ENCODE data around the gene C10orf90. TPM values are rescaled to one million over a fixed set of nuclear protein-coding genes. Genes with fewer than 3 reads are reported as not detected.

C10orf90 gene
- total RNA-seq, 3 donors from 2014 or later (not counting 1 experiment from before 2014, with no cell fraction given), result not detected

DNA sequence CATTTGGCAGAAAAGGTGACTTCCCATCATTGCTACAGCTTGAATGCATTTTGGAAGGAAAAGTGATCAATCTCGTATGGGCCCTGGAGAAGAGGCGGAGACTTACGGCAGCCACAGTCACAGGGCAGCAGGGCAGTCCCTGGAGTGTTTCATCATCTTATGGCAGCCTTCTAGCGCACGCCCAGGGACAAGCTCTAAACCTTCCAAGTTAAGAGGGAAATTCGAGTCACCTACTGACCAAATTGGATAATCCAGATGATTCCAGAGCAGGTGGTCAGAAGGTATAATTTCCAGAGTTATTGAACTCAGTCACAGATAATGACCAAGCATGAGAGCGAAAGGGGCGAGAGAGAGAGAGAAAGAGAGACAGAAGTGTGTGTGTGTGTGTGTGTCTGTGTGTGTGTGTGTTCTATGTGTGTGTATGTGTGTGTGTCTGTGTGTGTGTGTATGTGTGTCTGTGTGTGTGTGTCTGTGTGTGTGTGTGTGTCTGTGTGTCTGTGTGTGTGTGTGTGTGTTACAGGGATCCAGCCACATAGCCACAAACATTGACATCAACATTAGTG lies 158.5 kb downstream of the C10orf90 start:
- Histone ChIP-seq H3K27ac (ENCODE audit: low read length) (no peak overlapping the region), H3K4me3 (ENCODE audit: low read length) (no peak overlapping the region), H3K36me3 (ENCODE audit: control insufficient read depth, insufficient read depth, low read length) (no peaks in the 10 kb centered on the region), H3K9me3 (ENCODE audit: control insufficient read depth, insufficient read depth, low read length) (no peaks in the 10 kb centered on the region), H3K27me3 (ENCODE audit: control insufficient read depth, insufficient read depth, low read length) (no peaks in the 10 kb centered on the region), H3K4me1 (ENCODE audit: control insufficient read depth, insufficient read depth, low read length) (no peaks in the 10 kb centered on the region)
- Mint-ChIP-seq H3K27me3 (ENCODE audit: low read depth in 2 of 2) (peaks cover 2 to 23% of the 10 kb centered on the region in 2 donors), H3K36me3 (no peaks in the 10 kb centered on the region), H3K4me3 (no peak overlapping the region), H3K4me1 (no peaks in the 10 kb centered on the region), H3K9me3 (no peaks in the 10 kb centered on the region), H3K27ac (no peak overlapping the region)
- DNase-seq, result no peak
- no peak for ATAC-seq
- TF ChIP-seq, protein P1, sequence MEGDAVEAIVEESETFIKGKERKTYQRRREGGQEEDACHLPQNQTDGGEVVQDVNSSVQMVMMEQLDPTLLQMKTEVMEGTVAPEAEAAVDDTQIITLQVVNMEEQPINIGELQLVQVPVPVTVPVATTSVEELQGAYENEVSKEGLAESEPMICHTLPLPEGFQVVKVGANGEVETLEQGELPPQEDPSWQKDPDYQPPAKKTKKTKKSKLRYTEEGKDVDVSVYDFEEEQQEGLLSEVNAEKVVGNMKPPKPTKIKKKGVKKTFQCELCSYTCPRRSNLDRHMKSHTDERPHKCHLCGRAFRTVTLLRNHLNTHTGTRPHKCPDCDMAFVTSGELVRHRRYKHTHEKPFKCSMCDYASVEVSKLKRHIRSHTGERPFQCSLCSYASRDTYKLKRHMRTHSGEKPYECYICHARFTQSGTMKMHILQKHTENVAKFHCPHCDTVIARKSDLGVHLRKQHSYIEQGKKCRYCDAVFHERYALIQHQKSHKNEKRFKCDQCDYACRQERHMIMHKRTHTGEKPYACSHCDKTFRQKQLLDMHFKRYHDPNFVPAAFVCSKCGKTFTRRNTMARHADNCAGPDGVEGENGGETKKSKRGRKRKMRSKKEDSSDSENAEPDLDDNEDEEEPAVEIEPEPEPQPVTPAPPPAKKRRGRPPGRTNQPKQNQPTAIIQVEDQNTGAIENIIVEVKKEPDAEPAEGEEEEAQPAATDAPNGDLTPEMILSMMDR (IDR thresholded peaks at IDR 0.05), result no peak
- intact Hi-C loops (cut with micrococcal nuclease), result no loop called here
- WGBS (ENCODE audit: insufficient coverage), result 75% methylated on average over 8 of the region's 8 CpGs

GRCh38 chr10:126509182-126509581 lies 161.3 kb downstream of the C10orf90 start:
- H3K4me1 Mint-ChIP-seq, result peaks cover 0 to 1% of the 10 kb centered on the region in 2 donors
- H3K36me3 ChIP-seq (ENCODE audit: control insufficient read depth, insufficient read depth, low read length), result no peaks in the 10 kb centered on the region
- peaks cover 3 to 24% of the 10 kb centered on the region in 2 donors for H3K27me3 Mint-ChIP-seq (ENCODE audit: low read depth in 2 of 2)
- no peaks in the 10 kb centered on the region for H3K36me3 Mint-ChIP-seq
- 49% methylated on average over 2 of the region's 2 CpGs for WGBS (ENCODE audit: insufficient coverage)
- ATAC-seq, result no peak
- TF ChIP-seq, protein P1 (IDR thresholded peaks at IDR 0.05), result no peak
- no peak for DNase-seq
- H3K4me3 ChIP-seq (ENCODE audit: low read length), result no peak overlapping the region
- H3K27ac ChIP-seq (ENCODE audit: low read length), result no peak overlapping the region
- no peaks in the 10 kb centered on the region for H3K4me1 ChIP-seq (ENCODE audit: control insufficient read depth, insufficient read depth, low read length)
- H3K9me3 Mint-ChIP-seq, result no peaks in the 10 kb centered on the region
- no peaks in the 10 kb centered on the region for H3K9me3 ChIP-seq (ENCODE audit: control insufficient read depth, insufficient read depth, low read length)
- H3K27me3 ChIP-seq (ENCODE audit: control insufficient read depth, insufficient read depth, low read length), result no peaks in the 10 kb centered on the region
- H3K27ac Mint-ChIP-seq, result no peak overlapping the region
- no peak overlapping the region for H3K4me3 Mint-ChIP-seq
- intact Hi-C loops (cut with micrococcal nuclease), result no loop called here

DNA sequence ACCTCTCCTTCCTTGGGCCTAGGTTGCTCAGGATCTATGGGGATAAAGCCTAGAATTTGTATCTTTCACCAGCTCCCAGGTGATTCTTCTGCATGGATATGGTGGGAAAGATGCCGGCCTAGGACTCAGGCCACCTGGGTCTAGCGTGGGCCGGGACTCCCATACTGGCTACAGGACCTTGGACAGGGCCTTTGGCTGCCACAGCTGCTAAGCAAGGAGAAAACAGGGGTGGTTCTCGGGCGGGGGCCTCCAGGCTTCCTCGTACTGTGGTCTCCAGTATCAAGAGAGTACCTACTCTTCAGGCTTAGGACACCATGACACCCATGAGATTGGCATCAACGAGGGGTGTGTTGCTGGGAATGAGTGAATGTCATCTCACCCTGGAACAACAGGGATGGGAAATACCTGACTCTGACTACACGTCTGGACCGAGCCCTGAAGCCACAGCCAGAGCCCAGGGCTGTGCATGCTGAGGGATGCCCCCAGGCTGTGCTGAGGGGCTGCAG lies 161.9 kb downstream of the C10orf90 start:
- H3K4me1 ChIP-seq (ENCODE audit: control insufficient read depth, insufficient read depth, low read length), result no peaks in the 10 kb centered on the region
- H3K4me3 Mint-ChIP-seq, result no peak overlapping the region
- H3K27ac Mint-ChIP-seq, result no peak overlapping the region
- intact Hi-C loops (cut with micrococcal nuclease), result no loop called here
- H3K9me3 Mint-ChIP-seq, result no peaks in the 10 kb centered on the region
- 73% methylated on average over 9 of the region's 9 CpGs for WGBS (ENCODE audit: insufficient coverage)
- no peaks in the 10 kb centered on the region for H3K9me3 ChIP-seq (ENCODE audit: control insufficient read depth, insufficient read depth, low read length)
- no peak for ATAC-seq
- H3K27me3 ChIP-seq (ENCODE audit: control insufficient read depth, insufficient read depth, low read length), result no peaks in the 10 kb centered on the region
- peaks cover 4 to 28% of the 10 kb centered on the region in 2 donors for H3K27me3 Mint-ChIP-seq (ENCODE audit: low read depth in 2 of 2)
- no peak for DNase-seq
- peaks cover 0 to 5% of the 10 kb centered on the region in 2 donors for H3K4me1 Mint-ChIP-seq
- H3K27ac ChIP-seq (ENCODE audit: low read length), result no peak overlapping the region
- H3K36me3 ChIP-seq (ENCODE audit: control insufficient read depth, insufficient read depth, low read length), result no peaks in the 10 kb centered on the region
- no peaks in the 10 kb centered on the region for H3K36me3 Mint-ChIP-seq
- TF ChIP-seq, protein P1 (IDR thresholded peaks at IDR 0.05), result no peak
- no peak overlapping the region for H3K4me3 ChIP-seq (ENCODE audit: low read length)

GRCh38 chr10:126504761-126505112 lies 165.8 kb downstream of the C10orf90 start:
- 88% methylated on average over 16 of the region's 16 CpGs for WGBS (ENCODE audit: insufficient coverage)

More at GRCh38 chr10:126504761-126505112, 165.8 kb downstream of the C10orf90 start:
- TF ChIP-seq, protein P1 (IDR thresholded peaks at IDR 0.05), result no peak
- Mint-ChIP-seq H3K4me3 (no peak overlapping the region), H3K4me1 (peaks cover 0 to 5% of the 10 kb centered on the region in 2 donors), H3K27ac (no peak overlapping the region), H3K9me3 (no peaks in the 10 kb centered on the region), H3K27me3 (ENCODE audit: low read depth in 2 of 2) (peaks cover 4 to 6% of the 10 kb centered on the region in 2 donors), H3K36me3 (no peaks in the 10 kb centered on the region)
- Histone ChIP-seq H3K36me3 (ENCODE audit: control insufficient read depth, insufficient read depth, low read length) (no peaks in the 10 kb centered on the region), H3K27ac (ENCODE audit: low read length) (no peak overlapping the region), H3K4me1 (ENCODE audit: control insufficient read depth, insufficient read depth, low read length) (no peaks in the 10 kb centered on the region), H3K4me3 (ENCODE audit: low read length) (no peak overlapping the region), H3K27me3 (ENCODE audit: control insufficient read depth, insufficient read depth, low read length) (no peaks in the 10 kb centered on the region), H3K9me3 (ENCODE audit: control insufficient read depth, insufficient read depth, low read length) (no peaks in the 10 kb centered on the region)
- intact Hi-C loops (cut with micrococcal nuclease), result loop anchor here (1.0 to 2.0 kb wide), 3 partner anchors 522 to 636 kb away; no protein-coding TSS in a partner anchor
- ATAC-seq, result no peak
- no peak for DNase-seq

Data from natural killer cell (primary cell).